EL (cell line): ENCODE measurements around the gene GPR35.
"Not testable (repeated sequence)": the region's sequence is repeated elsewhere in the genome, so short reads cannot be mapped to it uniquely, and the experiment has no call there.

Source experiments
- DNase-seq: peaks from one replicate; pipeline ENCODE4 v3.0.0-alpha.2; 2016

Gene GPR35

DNA sequence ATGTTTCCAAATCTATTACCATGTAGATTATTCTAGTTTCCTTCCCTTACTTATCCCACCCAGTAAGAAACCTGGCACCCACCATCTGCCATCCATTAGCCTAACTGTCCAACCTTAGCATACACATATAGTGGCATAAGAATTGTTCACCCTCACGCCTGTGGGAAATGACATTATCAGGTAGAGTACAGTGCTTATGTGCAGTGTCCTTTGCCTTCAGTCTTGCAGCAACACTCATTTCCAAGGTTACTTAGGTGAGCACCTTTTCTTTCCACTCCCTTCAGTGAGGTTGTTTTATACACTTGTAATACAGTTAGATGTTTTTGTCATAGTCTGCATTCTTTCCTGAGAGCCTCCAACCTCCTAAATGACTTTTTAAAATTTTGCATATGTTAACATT, 39.3 kb downstream of the GPR35 start:
- no peak for DNase-seq

DNA sequence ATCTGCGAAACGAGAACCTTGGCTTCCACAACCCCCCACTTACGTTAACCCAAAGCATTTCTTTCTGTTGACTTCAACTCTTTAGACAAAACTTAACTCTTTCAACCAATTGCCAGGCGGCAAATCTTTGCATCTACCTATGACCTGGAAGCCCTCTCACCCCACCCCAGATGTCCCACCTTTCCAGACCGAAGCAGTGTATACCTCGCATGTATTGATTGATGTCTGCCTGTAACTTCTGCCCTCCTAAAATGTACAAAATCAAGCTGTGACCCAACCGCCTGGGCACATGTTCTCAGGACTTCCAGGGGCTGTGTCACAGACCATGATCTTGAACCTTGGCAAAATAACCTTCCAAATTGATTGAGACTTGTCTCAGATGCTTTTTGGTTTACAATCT, 45.1 kb downstream of the GPR35 start:
- no peak for DNase-seq

DNA sequence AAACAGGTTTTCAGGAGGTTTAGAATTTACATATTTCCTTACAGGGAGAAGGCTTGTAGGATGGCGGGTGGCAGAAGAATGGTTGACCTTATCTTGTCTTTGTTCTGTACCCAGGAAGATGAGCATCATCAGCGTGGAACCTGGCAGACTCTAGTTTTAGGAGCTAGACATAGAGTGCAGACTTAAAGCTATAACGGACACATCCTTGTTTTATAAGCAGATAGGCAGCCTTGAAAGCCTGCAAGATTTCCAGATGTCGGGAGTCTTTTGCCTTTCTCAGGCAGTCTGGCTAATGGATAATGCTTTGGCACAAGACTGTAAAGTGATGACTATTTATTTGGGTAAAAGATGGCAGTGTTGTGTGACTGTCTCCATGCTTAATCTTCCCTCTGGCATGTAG, 45.7 kb downstream of the GPR35 start:
- DNase-seq = no peak

DNA sequence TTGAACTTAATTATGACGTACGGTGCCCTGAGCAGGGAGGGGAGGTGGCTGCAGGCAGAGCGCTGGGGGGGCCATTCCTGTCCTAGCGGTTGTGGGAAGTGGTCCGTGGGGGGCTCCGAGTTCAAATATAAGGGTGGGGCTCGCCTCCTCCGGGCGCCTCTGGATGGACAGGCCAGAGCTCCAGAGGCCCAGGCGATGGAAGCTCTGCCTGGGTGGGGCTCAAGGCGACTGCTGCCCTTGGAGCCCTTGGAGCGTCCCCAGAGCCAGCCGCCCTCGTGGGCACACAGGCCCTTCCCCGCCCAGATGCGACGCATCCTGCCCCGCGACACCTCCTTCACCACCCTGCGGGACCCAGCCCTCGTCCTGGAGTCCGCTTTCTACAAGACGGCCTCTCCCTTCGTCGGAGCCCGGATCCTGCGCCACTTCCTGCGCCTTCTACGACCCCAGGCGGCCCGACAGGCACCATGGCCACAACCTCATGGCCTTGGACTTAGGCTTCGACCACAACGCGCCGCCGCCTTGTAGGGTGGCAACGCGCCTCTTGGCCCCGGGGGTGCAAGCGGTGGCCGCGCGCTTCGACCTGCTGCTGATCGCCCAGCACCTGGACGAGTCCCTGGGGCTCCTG, 46.9 kb downstream of the GPR35 start:
- no peak for DNase-seq

DNA sequence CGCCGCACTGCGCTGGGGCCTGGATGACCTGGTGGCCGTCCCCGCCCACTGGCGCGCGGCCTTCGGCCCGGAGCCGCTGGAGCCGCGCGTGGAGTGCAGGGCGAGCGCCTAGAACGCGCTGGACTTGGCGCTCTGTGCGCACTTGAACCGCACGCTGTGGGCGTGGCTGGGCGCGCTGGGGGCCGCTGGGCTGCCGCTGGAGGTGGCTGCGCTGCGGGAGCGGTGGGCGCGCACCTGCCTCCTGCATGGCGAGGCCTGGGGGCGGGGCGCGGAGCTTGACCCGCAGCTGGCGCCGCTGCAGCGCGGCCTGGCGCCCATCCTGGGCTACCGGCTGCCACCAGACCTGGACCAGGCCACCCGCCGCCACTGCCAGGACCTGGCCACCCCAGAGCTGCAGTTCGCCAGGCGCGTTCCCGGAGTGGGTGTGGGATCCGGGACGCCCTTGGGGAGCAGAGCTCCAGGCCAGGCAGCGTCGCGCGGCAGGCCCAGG, 47.5 kb downstream of the GPR35 start:
- no peak for DNase-seq

DNA sequence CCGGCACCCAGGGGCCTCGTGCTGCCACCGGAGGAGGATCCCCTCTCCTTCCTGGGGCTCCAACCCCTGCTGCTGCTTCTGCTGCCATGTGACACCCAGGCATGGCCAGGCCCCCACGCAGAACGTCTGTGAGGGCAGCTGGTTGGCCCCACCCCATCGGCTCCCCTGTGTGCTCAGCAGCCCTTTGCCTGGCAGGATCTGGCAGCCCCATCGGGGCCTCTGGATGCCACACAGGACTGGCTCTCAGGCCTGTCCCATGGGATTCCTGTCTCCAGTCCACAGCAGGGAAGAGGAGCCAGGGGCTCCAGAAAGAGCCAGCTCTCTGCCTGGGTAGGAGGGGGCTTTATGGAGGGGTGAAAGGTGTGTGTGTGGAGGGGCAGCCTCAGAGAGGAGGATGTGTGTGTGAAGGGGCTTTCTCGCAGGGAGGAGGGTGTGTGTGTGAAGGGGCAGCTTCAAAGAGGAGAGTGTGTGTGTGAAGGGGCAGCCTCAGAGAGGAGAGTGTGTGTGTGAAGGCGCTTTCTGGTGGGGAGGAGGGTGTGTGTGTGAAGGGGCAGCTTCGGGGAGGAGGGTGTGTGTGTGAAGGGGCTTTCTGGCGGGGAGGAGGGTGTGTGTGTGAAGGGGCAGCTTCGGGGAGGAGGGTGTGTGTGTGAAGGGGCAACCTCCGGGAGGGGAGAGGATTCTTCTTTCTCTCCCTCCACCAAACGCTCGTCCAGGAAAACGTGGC, 49.3 kb downstream of the GPR35 start:
- DNase-seq = not testable (repeated sequence)

DNA sequence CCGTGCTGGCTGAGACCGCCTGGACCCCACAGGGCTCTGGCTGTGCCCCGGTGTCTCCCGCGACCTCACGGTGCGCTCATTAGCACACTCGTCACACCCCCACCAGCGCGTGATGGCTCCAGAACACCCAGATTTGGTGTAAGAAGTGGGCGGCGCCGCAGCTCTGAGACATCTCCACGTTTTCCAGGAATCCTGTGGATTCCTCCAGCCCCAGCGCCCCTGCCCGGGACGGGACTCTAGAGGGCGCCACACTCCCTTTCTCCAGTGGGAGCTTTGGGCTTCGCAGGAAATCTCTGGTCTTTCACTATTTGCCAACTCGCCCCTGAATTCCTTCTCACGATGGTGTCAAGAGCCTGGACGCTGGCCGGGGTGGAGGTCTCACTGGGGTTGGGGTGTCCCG, 50.1 kb downstream of the GPR35 start:
- not testable (repeated sequence) for DNase-seq

DNA sequence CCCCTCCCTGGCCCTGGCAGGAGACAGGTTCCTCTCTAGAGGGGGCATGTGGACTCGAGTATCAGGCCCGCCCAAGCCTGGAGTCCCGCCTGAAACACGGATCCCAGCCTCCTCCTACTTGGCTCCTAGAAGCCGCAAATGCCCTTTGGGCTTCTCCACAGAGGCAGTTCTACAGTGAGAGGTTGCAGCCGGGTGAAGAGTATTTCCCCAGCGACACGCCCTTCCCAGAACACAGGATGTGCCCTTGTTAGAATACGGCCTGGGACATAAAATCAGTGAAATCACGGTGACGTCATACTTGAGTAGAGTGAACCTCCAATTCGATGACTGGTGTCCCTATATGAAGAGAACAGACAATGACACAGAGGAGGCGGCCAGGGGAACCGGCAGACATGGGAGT, 52.8 kb downstream of the GPR35 start:
- not testable (repeated sequence) for DNase-seq

DNA sequence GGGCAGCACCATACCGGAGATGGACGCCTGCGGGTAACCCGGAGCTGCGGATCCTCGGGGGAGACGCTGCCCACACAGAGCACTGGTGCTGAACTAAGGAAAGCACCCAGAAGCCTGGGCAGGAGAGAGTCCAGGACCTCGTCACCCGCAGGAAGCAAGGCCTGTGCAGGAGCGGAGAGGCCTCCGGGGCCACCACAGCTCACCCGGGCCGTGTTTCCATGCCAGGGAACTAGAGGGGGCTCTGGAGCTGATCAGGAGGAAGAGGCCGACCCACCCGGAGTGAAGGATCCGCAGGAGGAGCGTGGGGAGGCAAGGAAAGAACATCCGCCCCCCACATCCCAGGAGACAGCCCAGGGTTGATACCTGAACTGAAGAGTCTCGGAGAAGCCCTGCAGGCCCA, 53.6 kb downstream of the GPR35 start:
- not testable (repeated sequence) for DNase-seq

DNA sequence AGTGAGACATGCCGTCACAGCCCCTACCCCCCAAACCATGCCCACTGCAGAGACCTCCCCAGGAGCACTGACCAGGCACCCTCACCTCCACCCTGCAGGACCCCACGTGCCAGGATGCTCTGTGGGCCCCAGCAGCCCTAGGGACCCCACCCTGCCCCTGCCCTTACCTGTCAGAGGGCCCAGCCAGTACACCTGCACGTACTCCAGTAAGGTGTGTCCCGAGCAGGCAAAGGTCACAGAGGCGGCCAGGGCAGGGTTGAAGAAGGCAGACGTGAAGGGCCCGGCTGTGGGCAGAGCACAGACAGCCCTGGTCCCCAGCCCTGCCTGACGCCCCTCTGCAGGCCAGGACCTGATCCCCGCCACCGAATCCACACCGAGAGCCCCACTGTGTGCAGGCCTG, 54.9 kb downstream of the GPR35 start:
- not testable (repeated sequence) for DNase-seq
